Measurements from ENCODE around the gene CPT1C. TPM values are rescaled to one million over a fixed set of nuclear protein-coding genes. Genes with fewer than 3 reads are reported as not detected.

CPT1C gene
- total and polyA plus RNA-seq, 2 donors (not counting 3 experiments of a cell fraction or from before 2014, with no cell fraction given), result 45.7 to 80.8 TPM

DNA sequence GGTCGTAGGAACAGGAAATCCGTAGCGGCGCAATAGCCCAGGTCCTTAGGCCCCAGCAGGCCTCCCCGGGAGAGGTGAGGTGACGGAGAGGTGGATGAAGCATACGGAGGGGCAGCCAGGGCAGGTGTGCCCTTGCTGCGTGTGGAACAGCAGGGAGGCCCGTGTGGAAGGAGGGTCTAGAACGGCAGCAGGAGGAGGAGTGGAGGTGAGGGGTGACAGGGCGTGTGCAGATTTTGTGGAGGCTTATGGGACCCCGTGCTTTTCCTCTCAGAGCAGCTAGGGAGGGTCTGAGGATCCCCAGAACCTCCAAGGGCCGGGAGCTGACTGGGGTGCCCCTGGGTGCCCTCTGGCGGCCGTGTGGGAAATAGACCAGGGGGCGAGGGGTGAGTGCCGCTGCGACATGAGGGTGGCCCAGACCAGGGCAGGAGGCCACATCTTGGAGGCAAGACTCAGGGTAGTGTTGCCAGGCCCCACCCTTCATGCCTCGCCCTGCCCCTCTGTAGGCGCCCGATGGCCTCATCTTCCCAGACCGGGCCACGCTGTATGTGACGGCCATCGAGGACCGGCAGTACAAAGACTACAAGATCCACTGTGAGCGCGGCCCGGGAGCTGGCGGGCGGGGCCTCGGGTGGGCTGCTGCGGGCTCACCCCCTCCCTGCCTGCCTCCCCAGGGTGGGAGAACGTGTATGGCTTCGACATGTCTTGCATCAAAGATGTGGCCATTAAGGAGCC, 6.5 kb upstream of the CPT1C start:
- no peak overlapping the region for H3K4me2 ChIP-seq (ENCODE audit: insufficient read depth, low read length)
- peaks cover 8 to 34% of the 10 kb centered on the region in 2 experiments for H3K36me3 ChIP-seq (ENCODE audit: control insufficient read depth in 2 of 2, extremely low read depth in 1 of 2, insufficient read depth in 2 of 2, low read length in 2 of 2)
- H3K4me1 ChIP-seq (ENCODE audit: control insufficient read depth, extremely low read depth, insufficient read depth, low read length), result peaks cover 33% of the 10 kb centered on the region
- no peak overlapping the region for H3K9ac ChIP-seq (replicated peaks; ENCODE audit: extremely low read depth, insufficient read depth, low read length)
- H3K9me3 ChIP-seq (replicated peaks; ENCODE audit: control insufficient read depth, insufficient read depth, low read length), result no peaks in the 10 kb centered on the region
- ChIA-PET CTCF (interaction anchor here (1.4 kb wide), 1 partner anchor 12 kb away, joined by 3 read pairs; no protein-coding TSS in a partner anchor), POLR2A (no interaction called here)
- no peak for TF ChIP-seq JUN (IDR thresholded peaks at IDR 0.05; ENCODE audit: borderline replicate concordance, insufficient read depth, insufficient read length, low read depth)
- TF ChIP-seq, protein P1, sequence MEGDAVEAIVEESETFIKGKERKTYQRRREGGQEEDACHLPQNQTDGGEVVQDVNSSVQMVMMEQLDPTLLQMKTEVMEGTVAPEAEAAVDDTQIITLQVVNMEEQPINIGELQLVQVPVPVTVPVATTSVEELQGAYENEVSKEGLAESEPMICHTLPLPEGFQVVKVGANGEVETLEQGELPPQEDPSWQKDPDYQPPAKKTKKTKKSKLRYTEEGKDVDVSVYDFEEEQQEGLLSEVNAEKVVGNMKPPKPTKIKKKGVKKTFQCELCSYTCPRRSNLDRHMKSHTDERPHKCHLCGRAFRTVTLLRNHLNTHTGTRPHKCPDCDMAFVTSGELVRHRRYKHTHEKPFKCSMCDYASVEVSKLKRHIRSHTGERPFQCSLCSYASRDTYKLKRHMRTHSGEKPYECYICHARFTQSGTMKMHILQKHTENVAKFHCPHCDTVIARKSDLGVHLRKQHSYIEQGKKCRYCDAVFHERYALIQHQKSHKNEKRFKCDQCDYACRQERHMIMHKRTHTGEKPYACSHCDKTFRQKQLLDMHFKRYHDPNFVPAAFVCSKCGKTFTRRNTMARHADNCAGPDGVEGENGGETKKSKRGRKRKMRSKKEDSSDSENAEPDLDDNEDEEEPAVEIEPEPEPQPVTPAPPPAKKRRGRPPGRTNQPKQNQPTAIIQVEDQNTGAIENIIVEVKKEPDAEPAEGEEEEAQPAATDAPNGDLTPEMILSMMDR (IDR thresholded peaks at IDR 0.05; ENCODE audit: extremely low read depth in 1 of 2, insufficient read depth in 1 of 2, low read depth in 1 of 2, low read length in 2 of 2), result peak; percentile 25 to 49
- DNase-seq (ENCODE audit: low read depth, low spot score) (no peak), FAIRE-seq (no peak)
- no peaks in the 10 kb centered on the region for H4K20me1 ChIP-seq (replicated peaks; ENCODE audit: control insufficient read depth, extremely low read depth, insufficient read depth, low read length)
- dilution Hi-C loops (cut with MboI; ENCODE audit: extremely low pct_ligation_motif_present, low sequenced_read_pairs), result no loop called here
- no peak overlapping the region for H3K4me3 ChIP-seq (replicated peaks in 1 of 3; ENCODE audit: insufficient read depth in 1 of 3, low read depth in 1 of 3, low read length in 3 of 3)
- H3K9me1 ChIP-seq (replicated peaks; ENCODE audit: control insufficient read depth, extremely low read depth, insufficient read depth, low read length), result no peaks in the 10 kb centered on the region
- peaks cover 26% of the 10 kb centered on the region for H3K79me2 ChIP-seq (ENCODE audit: control insufficient read depth, insufficient read depth, low read length)
- no peak overlapping the region for H3K27ac ChIP-seq (ENCODE audit: insufficient read depth, low read depth, low read length)
- H2AFZ ChIP-seq (ENCODE audit: low read depth, low read length), result no peak overlapping the region
- intact Hi-C loops (cut with micrococcal nuclease), result no loop called here
- H3K27me3 ChIP-seq (ENCODE audit: control insufficient read depth in 2 of 2, insufficient read depth in 2 of 2, low read length in 2 of 2), result no peaks in the 10 kb centered on the region
- BruUV-seq (replicated peaks), result no TSS peak

GRCh38 chr19:49684983-49685553, 5.8 kb upstream of the CPT1C start:
- H3K27ac ChIP-seq (ENCODE audit: insufficient read depth, low read depth, low read length), result no peak overlapping the region
- H3K36me3 ChIP-seq (ENCODE audit: control insufficient read depth in 2 of 2, extremely low read depth in 1 of 2, insufficient read depth in 2 of 2, low read length in 2 of 2), result peaks cover 8 to 34% of the 10 kb centered on the region in 2 experiments
- H3K4me1 ChIP-seq (ENCODE audit: control insufficient read depth, extremely low read depth, insufficient read depth, low read length), result peaks cover 36% of the 10 kb centered on the region
- no peak overlapping the region for H2AFZ ChIP-seq (ENCODE audit: low read depth, low read length)
- H4K20me1 ChIP-seq (replicated peaks; ENCODE audit: control insufficient read depth, extremely low read depth, insufficient read depth, low read length), result no peaks in the 10 kb centered on the region
- ChIA-PET POLR2A (no interaction called here), CTCF (interaction anchor here (1.0 kb wide), 1 partner anchor 13 kb away, joined by 3 read pairs; no protein-coding TSS in a partner anchor)
- no peak overlapping the region for H3K9ac ChIP-seq (replicated peaks; ENCODE audit: extremely low read depth, insufficient read depth, low read length)
- FAIRE-seq (no peak), DNase-seq (ENCODE audit: low read depth, low spot score) (no peak)
- H3K79me2 ChIP-seq (ENCODE audit: control insufficient read depth, insufficient read depth, low read length), result peaks cover 19% of the 10 kb centered on the region
- no peaks in the 10 kb centered on the region for H3K9me3 ChIP-seq (replicated peaks; ENCODE audit: control insufficient read depth, insufficient read depth, low read length)
- no TSS peak for BruUV-seq (replicated peaks)
- TF ChIP-seq FOS (IDR thresholded peaks at IDR 0.05; ENCODE audit: borderline replicate concordance, insufficient read depth, low read length) (no peak), POLR2A (IDR thresholded peaks at IDR 0.05; ENCODE audit: low read depth, low read length) (no peak), POLR2AphosphoS5 (IDR thresholded peaks at IDR 0.05; ENCODE audit: insufficient read depth, low read depth, low read length) (no peak), MYC (IDR thresholded peaks at IDR 0.05; ENCODE audit: low read depth, low read length) (no peak), JUN (IDR thresholded peaks at IDR 0.05; ENCODE audit: borderline replicate concordance, insufficient read depth, insufficient read length, low read depth) (no peak), MAX (IDR thresholded peaks at IDR 0.05; ENCODE audit: insufficient read depth, insufficient read length) (no peak), GATA2 (IDR thresholded peaks at IDR 0.05; ENCODE audit: insufficient read depth, insufficient read length, low read depth, low read length) (no peak), EZH2 (IDR thresholded peaks at IDR 0.05; ENCODE audit: borderline replicate concordance, low read depth, low read length, severe bottlenecking) (no peak)
- TF ChIP-seq, protein P1 (IDR thresholded peaks at IDR 0.05; ENCODE audit: extremely low read depth in 1 of 2, insufficient read depth in 1 of 2, low read depth in 1 of 2, low read length in 2 of 2), result no peak
- no peak overlapping the region for H3K4me3 ChIP-seq (replicated peaks in 1 of 3; ENCODE audit: insufficient read depth in 1 of 3, low read depth in 1 of 3, low read length in 3 of 3)
- dilution Hi-C loops (cut with MboI; ENCODE audit: extremely low pct_ligation_motif_present, low sequenced_read_pairs), result no loop called here
- no peak overlapping the region for H3K4me2 ChIP-seq (ENCODE audit: insufficient read depth, low read length)
- no peaks in the 10 kb centered on the region for H3K9me1 ChIP-seq (replicated peaks; ENCODE audit: control insufficient read depth, extremely low read depth, insufficient read depth, low read length)
- H3K27me3 ChIP-seq (ENCODE audit: control insufficient read depth in 2 of 2, insufficient read depth in 2 of 2, low read length in 2 of 2), result no peaks in the 10 kb centered on the region
- intact Hi-C loops (cut with micrococcal nuclease), result loop anchor here (5.0 kb wide), 1 partner anchor 122 kb away; no protein-coding TSS in a partner anchor
